Activated CD4-positive, alpha-beta memory T cell treated with anti-CD3 and anti-CD28 coated beads for 36 hours (primary cell): ENCODE data around the gene FBXL13. TPM values are rescaled to one million over a fixed set of nuclear protein-coding genes. Genes with fewer than 3 reads are reported as not detected.
"Not testable (repeated sequence)": the region's sequence is repeated elsewhere in the genome, so short reads cannot be mapped to it uniquely, and the experiment has no call there.

Experiments used
- CTCF ChIA-PET: fragments of 350-600 bp; sonication (Branson Sonifier 250); formaldehyde crosslinking; loops from one replicate; lab custom pipeline; 2021; ENCODE audit warnings: antibody characterized with exemption, inconsistent platforms; lab: Charles Lee
- POLR2A ChIA-PET: fragments of 350-600 bp; sonication (Branson Sonifier 250); formaldehyde crosslinking; loops from one replicate; lab custom pipeline; 2021; ENCODE audit warnings: antibody characterized with exemption; lab: Charles Lee
- DNase-seq: peaks from one replicate; pipeline ENCODE4 v3.0.0-alpha.2; 2020
- H3K27ac Mint-ChIP-seq: one replicate; pipeline ENCODE4 v1.8.0; 2021; ENCODE audit warnings: mixed read lengths
- H3K27me3 Mint-ChIP-seq: one replicate; pipeline ENCODE4 v1.8.0; 2021; ENCODE audit warnings: mixed read lengths
- H3K36me3 Mint-ChIP-seq: one replicate; pipeline ENCODE4 v1.8.0; 2021; ENCODE audit warnings: mixed read lengths
- H3K4me1 Mint-ChIP-seq: one replicate; pipeline ENCODE4 v1.8.0; 2021; ENCODE audit warnings: low read depth, mixed read lengths
- H3K4me3 Mint-ChIP-seq: one replicate; pipeline ENCODE4 v1.8.0; 2021; ENCODE audit warnings: mild to moderate bottlenecking, mixed read lengths
- H3K9me3 Mint-ChIP-seq: one replicate; pipeline ENCODE4 v1.8.0; 2021; ENCODE audit warnings: mixed read lengths
- intact Hi-C: fragments of 100-400 bp; cut with micrococcal nuclease; formaldehyde crosslinking; loops from one replicate; pipeline ENCODE4 v1.15.1; 2023
- total RNA-seq, 2 experiments: library from RNA; stranded (reverse); gene quantifications; one replicate each; pipeline ENCODE4 v1.2.3, GENCODE V29; 2021

The FBXL13 gene
- total RNA-seq, 2 experiments from 2014 or later, result 0.45 to 0.63 TPM

DNA sequence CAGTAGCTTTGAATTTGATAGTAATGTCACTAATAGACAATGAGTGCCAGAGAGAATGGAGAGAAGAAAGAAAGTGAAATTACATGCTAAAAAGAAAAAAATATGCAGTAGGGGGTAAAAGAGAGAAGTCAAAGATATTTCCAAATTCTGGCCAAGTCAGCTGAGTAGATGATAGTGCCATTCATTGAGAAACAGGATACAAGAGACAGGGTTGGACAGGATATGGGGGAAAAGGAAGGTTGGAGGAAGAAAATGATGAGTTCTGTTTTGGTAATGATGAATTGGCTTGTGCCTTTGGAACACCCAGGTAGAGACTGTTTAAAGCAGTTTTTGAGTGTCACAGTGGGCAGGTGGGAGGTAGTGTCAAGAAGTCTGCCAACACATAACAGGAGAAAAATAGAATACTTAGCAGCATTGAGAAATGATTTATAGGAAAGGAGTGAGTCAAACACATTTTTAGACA, 83.5 kb downstream of the FBXL13 start:
- H3K36me3 Mint-ChIP-seq, result no peaks in the 10 kb centered on the region

DNA sequence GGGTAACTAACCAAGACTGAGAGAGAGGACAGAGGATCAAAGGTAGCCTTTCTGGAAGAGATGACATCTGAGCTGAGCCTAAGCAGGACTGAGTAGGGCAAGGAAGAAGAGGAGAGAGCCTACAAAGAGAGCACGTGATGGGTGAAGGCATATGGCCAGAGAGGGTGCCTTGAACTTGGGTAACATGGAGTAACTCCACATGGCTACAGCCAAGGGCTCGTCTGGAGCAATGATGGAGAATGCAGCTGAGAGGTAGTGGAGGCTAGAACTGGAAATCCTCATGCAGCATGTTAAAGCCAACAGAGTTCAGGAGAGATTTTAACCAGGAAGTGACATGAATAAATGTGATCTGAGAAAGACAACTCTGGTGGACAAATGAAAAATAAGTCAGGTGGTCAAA, 84.0 kb downstream of the FBXL13 start:
- H3K4me3 Mint-ChIP-seq, result no peak overlapping the region
- DNase-seq, result no peak
- H3K9me3 Mint-ChIP-seq, result no peaks in the 10 kb centered on the region
- H3K36me3 Mint-ChIP-seq, result no peaks in the 10 kb centered on the region
- intact Hi-C loops, result no loop called here
- H3K4me1 Mint-ChIP-seq, result peaks cover 4% of the 10 kb centered on the region
- H3K27ac Mint-ChIP-seq, result no peak overlapping the region
- ChIA-PET CTCF (interaction anchor here (0.6 kb wide), 1 partner anchor 88 kb away, joined by 3 read pairs; no protein-coding TSS in a partner anchor), POLR2A (no interaction called here)
- no peaks in the 10 kb centered on the region for H3K27me3 Mint-ChIP-seq

More for the DNA sequence above, 83.5 kb downstream of the FBXL13 start:
- ChIA-PET CTCF (no interaction called here), POLR2A (no interaction called here)
- intact Hi-C loops, result no loop called here
- Mint-ChIP-seq H3K4me3 (no peak overlapping the region), H3K4me1 (peaks cover 4% of the 10 kb centered on the region), H3K9me3 (no peaks in the 10 kb centered on the region), H3K27me3 (no peaks in the 10 kb centered on the region), H3K27ac (no peak overlapping the region)
- DNase-seq, result no peak

DNA sequence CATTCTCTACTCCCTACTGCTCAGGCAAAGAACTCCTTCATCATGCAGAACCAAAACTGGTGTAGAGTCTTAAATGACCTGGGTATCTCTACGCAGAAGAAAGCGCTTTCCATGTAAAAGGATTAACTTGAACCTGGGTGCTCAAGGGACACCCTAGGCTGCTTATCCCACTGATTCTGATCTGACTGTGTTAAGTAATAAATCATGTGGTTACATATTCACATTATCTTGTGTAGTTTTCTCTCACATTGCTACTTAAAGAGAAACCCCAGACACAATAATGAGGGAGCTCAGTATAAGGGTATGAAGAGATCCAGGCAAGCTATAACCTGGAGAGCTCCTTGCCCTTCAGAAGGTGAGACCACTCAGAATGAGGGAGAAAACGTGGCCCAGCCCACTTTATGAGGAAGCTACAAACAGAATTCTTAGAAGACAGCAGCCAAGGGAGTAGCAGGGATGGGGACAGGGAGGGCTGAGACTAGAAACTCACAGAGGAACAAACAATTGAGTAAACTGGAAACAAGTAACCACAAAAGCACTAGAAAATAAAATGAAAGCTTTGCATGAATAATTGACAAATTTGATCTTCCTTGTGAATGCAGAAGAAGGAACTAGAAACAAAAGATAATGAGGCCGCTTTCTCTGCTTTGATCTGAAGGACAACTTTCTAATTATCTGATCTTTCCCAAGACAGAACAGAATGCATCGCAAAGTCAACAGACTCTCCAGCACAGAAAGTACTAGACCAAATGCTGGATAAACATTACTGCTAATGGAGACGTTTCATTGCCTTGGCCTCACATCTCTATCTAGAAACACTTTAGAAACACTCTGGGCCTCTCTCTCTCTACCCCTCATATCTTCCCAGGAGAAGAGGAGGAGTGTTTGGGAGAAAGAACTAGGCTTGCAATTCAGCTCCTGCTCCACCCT, 85.7 kb downstream of the FBXL13 start:
- Mint-ChIP-seq H3K4me1 (peaks cover 4% of the 10 kb centered on the region), H3K4me3 (no peak overlapping the region), H3K36me3 (no peaks in the 10 kb centered on the region), H3K9me3 (no peaks in the 10 kb centered on the region), H3K27ac (no peak overlapping the region), H3K27me3 (no peaks in the 10 kb centered on the region)
- no peak for DNase-seq
- CTCF ChIA-PET, result interaction anchor here (0.6 kb wide), 1 partner anchor 231 kb away, joined by 4 read pairs; no protein-coding TSS in a partner anchor
- POLR2A ChIA-PET, result no interaction called here
- intact Hi-C loops, result no loop called here

DNA sequence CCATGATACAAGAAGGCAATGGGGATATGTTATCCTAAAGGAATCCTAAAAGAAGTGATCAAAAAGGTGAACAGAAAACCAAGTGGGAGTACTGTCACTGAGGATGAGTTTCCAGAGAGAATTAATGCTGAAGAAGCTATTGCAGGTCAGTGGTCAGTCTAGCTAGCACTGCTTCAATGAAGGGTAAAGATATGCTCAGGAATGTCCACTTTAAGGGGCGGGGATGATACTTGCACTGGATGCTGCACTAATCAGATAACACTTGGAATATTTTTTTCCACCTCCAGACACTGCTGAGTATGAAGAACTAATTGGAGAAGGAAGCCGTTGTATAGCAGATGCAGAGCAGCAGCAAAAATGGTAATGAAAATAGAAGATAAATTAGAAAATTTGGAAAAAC, 86.5 kb downstream of the FBXL13 start:
- POLR2A ChIA-PET, result no interaction called here
- H3K36me3 Mint-ChIP-seq, result no peaks in the 10 kb centered on the region
- intact Hi-C loops, result no loop called here

DNA sequence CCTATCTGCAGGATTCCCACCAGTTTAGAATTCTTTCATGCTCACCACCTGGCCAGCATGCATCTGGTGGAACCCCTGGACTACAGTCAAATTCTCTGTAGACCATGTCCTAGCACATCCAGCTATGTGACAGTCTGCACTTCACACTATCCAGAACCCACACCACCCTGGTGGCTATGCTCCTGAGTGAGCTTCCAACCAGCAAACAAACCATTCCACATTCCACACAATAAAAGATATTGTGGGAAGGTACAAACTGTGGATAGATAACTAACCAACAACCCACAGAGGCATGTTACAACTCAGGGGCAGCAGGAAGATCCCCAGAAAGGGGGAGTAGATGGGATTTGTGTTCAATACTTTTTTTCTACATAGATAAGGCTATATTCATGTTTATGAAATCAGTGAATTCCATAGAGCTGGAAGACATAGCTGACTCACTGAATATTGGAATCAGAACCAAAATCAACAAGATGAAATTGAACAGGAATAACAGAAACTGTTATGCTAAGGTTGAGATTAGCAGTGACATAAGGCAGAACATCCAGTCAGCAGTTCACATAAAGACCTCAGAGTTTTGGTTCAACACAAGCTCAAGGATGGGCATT, 89.3 kb downstream of the FBXL13 start:
- POLR2A ChIA-PET, result no interaction called here
- H3K27ac Mint-ChIP-seq, result no peak overlapping the region
- no peak for DNase-seq
- CTCF ChIA-PET, result no interaction called here
- no peaks in the 10 kb centered on the region for H3K9me3 Mint-ChIP-seq
- no peaks in the 10 kb centered on the region for H3K27me3 Mint-ChIP-seq
- no peaks in the 10 kb centered on the region for H3K36me3 Mint-ChIP-seq
- no peak overlapping the region for H3K4me3 Mint-ChIP-seq
- intact Hi-C loops, result no loop called here
- H3K4me1 Mint-ChIP-seq, result no peaks in the 10 kb centered on the region

More for the DNA sequence above, 86.5 kb downstream of the FBXL13 start:
- CTCF ChIA-PET, result interaction anchor here (0.6 kb wide), 1 partner anchor 230 kb away, joined by 4 read pairs; no protein-coding TSS in a partner anchor
- Mint-ChIP-seq H3K27ac (no peak overlapping the region), H3K27me3 (no peaks in the 10 kb centered on the region), H3K4me1 (peaks cover 2% of the 10 kb centered on the region), H3K4me3 (no peak overlapping the region), H3K9me3 (no peaks in the 10 kb centered on the region)
- no peak for DNase-seq

DNA sequence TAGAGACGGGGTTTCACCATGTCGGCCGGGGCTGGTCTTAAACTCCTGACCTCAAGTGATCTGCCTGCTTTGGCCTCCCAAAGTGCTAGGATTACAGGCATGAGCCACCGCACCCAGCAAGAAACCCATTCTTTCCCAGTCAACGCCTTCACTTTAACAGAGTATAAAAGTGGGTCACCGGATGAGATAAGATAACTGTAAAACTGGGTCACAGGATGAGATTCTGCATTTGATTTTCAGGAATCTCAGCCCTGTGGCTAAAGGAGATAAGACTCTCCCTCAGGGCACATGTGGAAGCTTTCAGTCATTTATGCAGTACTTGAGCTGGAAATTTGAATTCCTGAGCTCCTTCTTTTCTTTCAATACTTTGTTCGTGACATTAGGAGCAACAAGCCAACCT, 91.0 kb downstream of the FBXL13 start:
- H3K4me3 Mint-ChIP-seq, result no peak overlapping the region
- CTCF ChIA-PET, result no interaction called here
- POLR2A ChIA-PET, result no interaction called here

DNA sequence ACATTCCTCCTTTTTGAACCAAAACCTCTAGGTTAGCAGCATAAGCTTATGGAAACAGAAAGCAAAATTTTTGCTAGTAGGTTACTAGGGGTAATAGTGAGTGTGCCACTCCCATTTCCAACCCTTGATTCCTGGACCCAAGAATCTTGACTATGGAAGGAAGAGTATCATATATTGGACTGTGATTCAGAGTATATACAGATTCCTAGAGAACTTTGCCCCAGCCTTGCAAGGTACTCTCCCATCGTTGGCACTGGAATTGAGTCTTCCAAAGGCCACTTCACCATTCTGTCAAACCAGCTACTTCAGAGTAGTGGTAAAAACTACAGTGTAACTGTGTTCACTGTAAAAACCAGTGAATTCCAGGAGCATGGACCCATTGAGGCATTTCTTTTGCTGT, 92.4 kb downstream of the FBXL13 start:
- no peaks in the 10 kb centered on the region for H3K4me1 Mint-ChIP-seq
- POLR2A ChIA-PET, result no interaction called here

More for the DNA sequence above, 91.0 kb downstream of the FBXL13 start:
- H3K4me1 Mint-ChIP-seq, result no peaks in the 10 kb centered on the region
- no peaks in the 10 kb centered on the region for H3K27me3 Mint-ChIP-seq
- H3K27ac Mint-ChIP-seq, result no peak overlapping the region
- no peak for DNase-seq
- no peaks in the 10 kb centered on the region for H3K9me3 Mint-ChIP-seq
- intact Hi-C loops, result no loop called here
- no peaks in the 10 kb centered on the region for H3K36me3 Mint-ChIP-seq

DNA sequence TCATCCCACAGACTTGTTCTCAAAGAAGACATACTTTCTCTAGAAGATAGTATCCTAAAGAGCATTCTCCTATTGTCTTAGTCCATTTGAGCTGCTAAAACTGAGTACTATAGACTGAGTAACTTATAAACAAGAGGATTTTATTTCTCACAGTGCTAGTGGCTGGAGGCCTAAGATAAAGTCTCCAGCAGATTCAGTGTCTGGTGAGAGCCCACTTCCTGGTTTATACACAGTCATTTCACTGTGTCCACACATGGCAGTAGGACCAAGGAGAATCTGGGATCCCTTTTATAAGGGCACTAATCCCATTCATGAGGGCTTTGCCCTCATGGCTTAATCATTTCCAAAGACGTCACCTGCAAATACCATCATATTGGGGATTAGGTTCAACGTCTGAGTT, 93.1 kb downstream of the FBXL13 start:
- no peaks in the 10 kb centered on the region for H3K36me3 Mint-ChIP-seq
- H3K27ac Mint-ChIP-seq, result no peak overlapping the region
- no peaks in the 10 kb centered on the region for H3K27me3 Mint-ChIP-seq
- no peaks in the 10 kb centered on the region for H3K9me3 Mint-ChIP-seq
- intact Hi-C loops, result no loop called here
- ChIA-PET POLR2A (no interaction called here), CTCF (no interaction called here)
- no peak for DNase-seq
- no peaks in the 10 kb centered on the region for H3K4me1 Mint-ChIP-seq
- H3K4me3 Mint-ChIP-seq, result no peak overlapping the region

More for the DNA sequence above, 92.4 kb downstream of the FBXL13 start:
- CTCF ChIA-PET, result no interaction called here
- Mint-ChIP-seq H3K36me3 (no peaks in the 10 kb centered on the region), H3K27ac (no peak overlapping the region), H3K27me3 (no peaks in the 10 kb centered on the region), H3K4me3 (no peak overlapping the region), H3K9me3 (no peaks in the 10 kb centered on the region)
- no peak for DNase-seq
- intact Hi-C loops, result no loop called here

DNA sequence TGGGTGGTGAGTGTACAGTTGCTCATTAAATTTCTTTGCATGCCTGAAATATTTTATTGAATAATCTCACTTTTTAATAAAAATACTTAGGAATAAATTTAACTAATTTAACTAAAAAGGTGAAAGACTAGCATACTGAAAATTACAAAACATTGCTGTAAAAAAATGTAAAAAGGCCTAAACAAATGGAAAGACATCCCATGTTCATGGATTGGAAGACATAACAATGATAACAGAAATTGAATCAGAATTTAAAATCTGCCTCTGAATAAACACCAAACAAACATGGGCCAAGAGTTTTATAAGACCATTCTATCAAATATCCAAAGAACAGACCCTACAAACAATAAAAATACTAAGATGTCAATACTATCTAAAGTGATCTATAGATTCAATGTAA, 94.9 kb downstream of the FBXL13 start:
- ChIA-PET CTCF (no interaction called here), POLR2A (no interaction called here)
- H3K4me3 Mint-ChIP-seq, result no peak overlapping the region
- no peaks in the 10 kb centered on the region for H3K36me3 Mint-ChIP-seq
- H3K27me3 Mint-ChIP-seq, result no peaks in the 10 kb centered on the region
- intact Hi-C loops, result no loop called here
- no peak overlapping the region for H3K27ac Mint-ChIP-seq
- H3K4me1 Mint-ChIP-seq, result no peaks in the 10 kb centered on the region
- no peak for DNase-seq
- H3K9me3 Mint-ChIP-seq, result no peaks in the 10 kb centered on the region

DNA sequence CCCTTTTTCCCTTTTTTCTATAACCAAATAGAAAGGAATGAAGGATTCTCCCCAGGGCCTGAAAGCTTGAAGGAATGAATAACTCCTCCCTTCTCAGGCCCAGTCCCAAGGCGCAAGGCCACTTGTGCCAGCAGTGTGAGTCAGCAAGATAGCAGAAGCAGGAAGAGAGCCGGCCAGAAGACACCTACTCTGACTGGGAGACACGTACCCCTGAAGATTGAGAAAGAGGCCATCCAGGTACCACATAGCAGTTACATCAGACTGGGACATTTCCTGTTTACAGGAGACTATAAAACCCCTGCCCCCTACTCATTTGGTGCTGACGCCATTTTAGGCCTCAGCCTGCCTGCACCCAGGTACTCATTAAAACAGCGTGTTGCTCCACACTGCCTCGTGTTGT, 96.3 kb downstream of the FBXL13 start:
- Mint-ChIP-seq H3K4me3 (no peak overlapping the region), H3K4me1 (no peaks in the 10 kb centered on the region), H3K27ac (no peak overlapping the region), H3K9me3 (no peaks in the 10 kb centered on the region), H3K27me3 (no peaks in the 10 kb centered on the region), H3K36me3 (no peaks in the 10 kb centered on the region)
- intact Hi-C loops, result no loop called here
- ChIA-PET CTCF (no interaction called here), POLR2A (no interaction called here)
- DNase-seq, result no peak

DNA sequence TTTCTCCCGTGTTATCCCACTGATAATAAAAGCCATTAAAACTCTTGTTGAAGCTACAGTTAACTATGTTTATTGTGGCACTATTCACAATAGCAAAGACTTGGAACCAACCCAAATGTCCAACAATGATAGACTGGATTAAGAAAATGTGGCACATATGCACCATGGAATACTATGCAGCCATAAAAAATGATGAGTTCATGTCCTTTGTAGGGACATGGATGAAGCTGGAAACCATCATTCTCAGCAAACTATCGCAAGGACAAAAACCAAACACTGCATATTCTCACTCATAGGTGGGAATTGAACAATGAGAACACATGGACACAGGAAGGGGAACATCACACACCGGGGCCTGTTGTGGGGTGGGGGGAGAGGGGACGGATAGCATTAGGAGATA, 97.0 kb downstream of the FBXL13 start:
- H3K4me1 Mint-ChIP-seq, POLR2A ChIA-PET, H3K27ac Mint-ChIP-seq, H3K9me3 Mint-ChIP-seq, H3K4me3 Mint-ChIP-seq, H3K27me3 Mint-ChIP-seq, H3K36me3 Mint-ChIP-seq, intact Hi-C loops, DNase-seq, CTCF ChIA-PET: not testable (repeated sequence)

DNA sequence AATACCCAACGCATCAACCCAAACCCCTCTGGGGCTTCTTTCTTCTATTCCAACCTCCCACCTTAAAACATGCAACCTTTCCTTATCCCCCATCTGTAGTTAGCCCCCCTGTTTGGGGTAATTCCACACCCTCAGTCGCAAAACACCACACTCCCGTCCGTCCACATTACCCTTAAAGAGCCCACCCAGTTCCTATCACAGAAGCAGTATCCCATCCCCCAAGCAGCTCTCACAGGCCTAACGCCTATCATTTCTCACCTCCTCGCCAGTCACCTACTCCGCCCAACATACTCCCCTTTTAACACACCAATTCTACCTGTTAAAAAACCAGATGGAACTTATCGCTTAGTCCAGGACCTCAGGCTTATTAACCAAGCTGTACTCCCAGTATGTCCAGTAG, 98.1 kb downstream of the FBXL13 start:
- H3K27me3 Mint-ChIP-seq, result no peaks in the 10 kb centered on the region
- no peak for DNase-seq
- H3K4me3 Mint-ChIP-seq, result no peak overlapping the region
- H3K27ac Mint-ChIP-seq, result no peak overlapping the region
- H3K9me3 Mint-ChIP-seq, result no peaks in the 10 kb centered on the region
- POLR2A ChIA-PET, result no interaction called here
- CTCF ChIA-PET, result no interaction called here
- no peaks in the 10 kb centered on the region for H3K36me3 Mint-ChIP-seq
- H3K4me1 Mint-ChIP-seq, result no peaks in the 10 kb centered on the region
- intact Hi-C loops, result no loop called here
